Measurements from ENCODE around the gene DNAJB1. TPM values are rescaled to one million over a fixed set of nuclear protein-coding genes. Genes with fewer than 3 reads are reported as not detected.

DNAJB1 gene
- total RNA-seq, 1 donor = 70.9 TPM

DNA sequence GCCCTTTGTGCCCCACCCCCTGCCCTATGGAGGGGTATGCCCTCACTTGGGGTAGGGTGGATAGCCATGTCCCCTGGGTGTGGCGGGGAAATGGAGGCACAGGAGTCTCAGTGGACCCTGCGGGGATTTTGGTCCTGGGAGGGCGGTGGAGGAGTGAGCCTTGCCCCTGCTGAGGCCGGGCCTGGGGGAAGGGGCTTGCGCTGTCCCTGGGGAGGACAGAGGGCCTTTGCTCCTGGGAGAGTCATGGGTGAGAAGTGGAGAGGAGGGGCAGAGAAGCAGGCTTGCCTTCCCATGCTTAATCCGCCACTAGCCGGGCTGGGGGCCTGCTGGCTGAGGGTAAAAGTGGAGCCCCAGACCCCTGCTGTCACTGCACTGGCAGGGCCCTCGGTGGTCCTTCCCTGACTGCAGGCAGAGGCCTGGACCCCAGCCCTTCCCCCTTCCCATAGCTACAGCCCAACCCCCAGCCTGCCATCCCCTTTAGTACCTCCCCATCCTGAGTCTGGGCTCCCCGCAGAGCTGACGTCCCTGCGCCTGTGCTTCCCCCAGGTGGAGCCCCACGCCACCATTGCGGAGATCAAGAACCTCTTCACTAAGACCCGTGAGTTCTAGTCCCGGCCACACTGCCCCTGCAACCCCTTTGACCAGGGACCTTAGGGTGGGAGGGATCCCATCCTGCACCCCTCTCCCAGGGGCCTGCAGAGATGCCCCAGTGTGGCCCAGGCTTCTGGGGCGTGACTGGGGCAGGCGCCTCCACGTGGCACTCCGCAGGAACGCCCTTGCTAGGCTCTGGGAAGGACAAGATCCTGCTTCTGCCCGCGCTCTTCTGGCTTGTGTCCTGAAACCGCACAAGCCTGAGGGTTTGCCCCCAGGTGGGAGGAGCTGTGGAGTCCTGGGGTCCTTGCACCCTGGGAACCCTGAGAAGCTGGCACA lies 44.7 kb upstream of the DNAJB1 start:
- H3K4me2 ChIP-seq (ENCODE audit: insufficient read depth, low read length) = peak overlapping the region; percentile 73
- peaks cover 27% of the 10 kb centered on the region for H3K4me1 ChIP-seq (ENCODE audit: insufficient read depth, low read length)
- peaks cover 28% of the 10 kb centered on the region for H3K79me2 ChIP-seq (ENCODE audit: insufficient read depth, low read length)
- H2AFZ ChIP-seq (ENCODE audit: low read length) = no peak overlapping the region
- H3K27ac ChIP-seq (ENCODE audit: low read depth, low read length) = peak overlapping the region; percentile 82
- H4K20me1 ChIP-seq (ENCODE audit: insufficient read depth, low read length) = peaks cover 5% of the 10 kb centered on the region
- no peaks in the 10 kb centered on the region for H3K27me3 ChIP-seq (ENCODE audit: insufficient read depth, low read length)
- no peak for DNase-seq (ENCODE audit: insufficient read length, low spot score, missing footprints)
- peaks cover 3% of the 10 kb centered on the region for H3K36me3 ChIP-seq (ENCODE audit: insufficient read depth, low read length)
- TF ChIP-seq, protein P1, sequence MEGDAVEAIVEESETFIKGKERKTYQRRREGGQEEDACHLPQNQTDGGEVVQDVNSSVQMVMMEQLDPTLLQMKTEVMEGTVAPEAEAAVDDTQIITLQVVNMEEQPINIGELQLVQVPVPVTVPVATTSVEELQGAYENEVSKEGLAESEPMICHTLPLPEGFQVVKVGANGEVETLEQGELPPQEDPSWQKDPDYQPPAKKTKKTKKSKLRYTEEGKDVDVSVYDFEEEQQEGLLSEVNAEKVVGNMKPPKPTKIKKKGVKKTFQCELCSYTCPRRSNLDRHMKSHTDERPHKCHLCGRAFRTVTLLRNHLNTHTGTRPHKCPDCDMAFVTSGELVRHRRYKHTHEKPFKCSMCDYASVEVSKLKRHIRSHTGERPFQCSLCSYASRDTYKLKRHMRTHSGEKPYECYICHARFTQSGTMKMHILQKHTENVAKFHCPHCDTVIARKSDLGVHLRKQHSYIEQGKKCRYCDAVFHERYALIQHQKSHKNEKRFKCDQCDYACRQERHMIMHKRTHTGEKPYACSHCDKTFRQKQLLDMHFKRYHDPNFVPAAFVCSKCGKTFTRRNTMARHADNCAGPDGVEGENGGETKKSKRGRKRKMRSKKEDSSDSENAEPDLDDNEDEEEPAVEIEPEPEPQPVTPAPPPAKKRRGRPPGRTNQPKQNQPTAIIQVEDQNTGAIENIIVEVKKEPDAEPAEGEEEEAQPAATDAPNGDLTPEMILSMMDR (IDR thresholded peaks at IDR 0.05; ENCODE audit: extremely low read depth, low read depth, low read length) = no peak
- H3K4me3 ChIP-seq (ENCODE audit: insufficient read depth, low read length) = peak overlapping the region; percentile 63
- H3K9me3 ChIP-seq (ENCODE audit: low read depth, low read length) = no peaks in the 10 kb centered on the region

DNA sequence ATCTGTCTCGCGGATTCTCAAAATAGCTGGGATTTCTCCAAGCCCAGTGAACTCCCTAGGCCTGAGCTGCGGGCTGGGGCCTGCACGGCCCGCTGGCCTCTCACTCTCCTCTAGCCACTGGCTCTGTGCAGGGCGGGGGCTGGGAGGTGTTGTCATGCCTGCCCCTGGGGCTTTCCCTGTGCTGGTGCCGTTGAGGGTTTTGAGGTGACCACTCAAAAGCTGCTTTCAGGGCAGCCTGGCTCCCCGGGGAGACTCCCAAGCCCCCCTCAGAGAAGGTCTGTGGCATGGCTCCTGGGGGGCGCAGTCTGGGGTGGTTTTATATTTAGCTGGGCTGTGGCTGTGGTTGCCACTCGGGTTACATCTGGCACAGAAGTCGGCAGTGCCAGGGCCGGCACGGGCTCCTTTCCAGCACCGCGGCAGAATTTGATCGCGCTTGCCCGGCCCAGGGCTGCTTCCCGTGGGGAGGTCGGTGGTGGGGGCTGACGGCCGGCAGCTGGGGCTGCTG lies 43.7 kb upstream of the DNAJB1 start:
- Histone ChIP-seq H3K4me3 (ENCODE audit: insufficient read depth, low read length) (peak overlapping the region; percentile 63), H3K27ac (ENCODE audit: low read depth, low read length) (peak overlapping the region; percentile 82)

DNA sequence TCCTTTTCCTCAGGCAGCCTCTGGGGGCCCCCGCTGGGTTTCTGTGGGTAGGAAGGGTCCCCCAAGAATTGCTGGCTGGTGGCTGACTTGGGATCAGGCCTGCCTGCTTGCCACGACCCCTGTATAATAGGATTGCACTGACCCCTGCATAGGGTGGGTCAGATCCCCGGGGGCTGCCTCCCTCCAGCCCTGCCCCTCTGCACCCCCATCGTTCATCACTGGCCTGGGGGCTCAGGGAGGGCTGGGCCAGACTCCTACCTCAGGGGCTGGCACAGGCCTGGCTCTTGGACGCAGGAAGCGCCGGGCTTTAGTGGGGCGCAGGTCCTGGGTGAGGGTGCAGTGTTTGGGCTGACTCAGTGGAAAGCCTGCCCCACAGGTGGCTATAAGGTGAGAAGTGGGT lies 43.1 kb upstream of the DNAJB1 start:
- no peaks in the 10 kb centered on the region for H4K20me1 ChIP-seq (ENCODE audit: insufficient read depth, low read length)
- no peaks in the 10 kb centered on the region for H3K9me3 ChIP-seq (ENCODE audit: low read depth, low read length)
- peak overlapping the region; percentile 73 for H3K4me2 ChIP-seq (ENCODE audit: insufficient read depth, low read length)
- H3K4me1 ChIP-seq (ENCODE audit: insufficient read depth, low read length) = peaks cover 31% of the 10 kb centered on the region
- no peaks in the 10 kb centered on the region for H3K27me3 ChIP-seq (ENCODE audit: insufficient read depth, low read length)
- TF ChIP-seq, protein P1 (IDR thresholded peaks at IDR 0.05; ENCODE audit: extremely low read depth, low read depth, low read length) = no peak
- DNase-seq (ENCODE audit: insufficient read length, low spot score, missing footprints) = no peak
- H3K79me2 ChIP-seq (ENCODE audit: insufficient read depth, low read length) = peaks cover 28% of the 10 kb centered on the region
- peak overlapping the region; percentile 82 for H3K27ac ChIP-seq (ENCODE audit: low read depth, low read length)
- H3K4me3 ChIP-seq (ENCODE audit: insufficient read depth, low read length) = peak overlapping the region; percentile 63
- H3K36me3 ChIP-seq (ENCODE audit: insufficient read depth, low read length) = peaks cover 3% of the 10 kb centered on the region
- H2AFZ ChIP-seq (ENCODE audit: low read length) = peak overlapping the region; percentile 93

More for the DNA sequence above, 43.7 kb upstream of the DNAJB1 start:
- H3K36me3 ChIP-seq (ENCODE audit: insufficient read depth, low read length) = peaks cover 3% of the 10 kb centered on the region
- H3K4me1 ChIP-seq (ENCODE audit: insufficient read depth, low read length) = peaks cover 27% of the 10 kb centered on the region
- peak; percentile 95 for DNase-seq (ENCODE audit: insufficient read length, low spot score, missing footprints)
- peak overlapping the region; percentile 93 for H2AFZ ChIP-seq (ENCODE audit: low read length)
- no peaks in the 10 kb centered on the region for H3K9me3 ChIP-seq (ENCODE audit: low read depth, low read length)
- H3K79me2 ChIP-seq (ENCODE audit: insufficient read depth, low read length) = peaks cover 28% of the 10 kb centered on the region
- H3K27me3 ChIP-seq (ENCODE audit: insufficient read depth, low read length) = no peaks in the 10 kb centered on the region
- peaks cover 2% of the 10 kb centered on the region for H4K20me1 ChIP-seq (ENCODE audit: insufficient read depth, low read length)
- TF ChIP-seq, protein P1 (IDR thresholded peaks at IDR 0.05; ENCODE audit: extremely low read depth, low read depth, low read length) = no peak
- peak overlapping the region; percentile 73 for H3K4me2 ChIP-seq (ENCODE audit: insufficient read depth, low read length)

DNA sequence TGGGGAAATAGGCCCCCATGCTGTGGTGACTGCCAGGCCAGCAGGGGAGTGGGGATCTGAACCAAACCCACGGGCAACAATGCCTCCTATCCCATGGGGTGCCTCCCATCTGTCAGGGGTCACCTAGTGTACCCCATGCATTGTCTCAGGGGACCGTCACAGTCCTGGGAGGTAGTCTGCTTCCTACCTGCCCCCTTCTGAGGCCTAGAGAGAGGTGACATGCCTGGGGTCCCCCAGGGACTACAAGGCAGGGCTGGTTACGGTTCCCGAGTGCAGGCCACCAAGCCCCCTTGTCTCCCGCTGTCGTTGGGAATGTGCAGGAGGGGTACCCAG lies 42.5 kb upstream of the DNAJB1 start:
- Histone ChIP-seq H3K36me3 (ENCODE audit: insufficient read depth, low read length) (peaks cover 3% of the 10 kb centered on the region), H3K9me3 (ENCODE audit: low read depth, low read length) (no peaks in the 10 kb centered on the region), H3K4me3 (ENCODE audit: insufficient read depth, low read length) (no peak overlapping the region), H3K79me2 (ENCODE audit: insufficient read depth, low read length) (peaks cover 28% of the 10 kb centered on the region), H3K4me1 (ENCODE audit: insufficient read depth, low read length) (peaks cover 36% of the 10 kb centered on the region), H3K27ac (ENCODE audit: low read depth, low read length) (peak overlapping the region; percentile 82), H4K20me1 (ENCODE audit: insufficient read depth, low read length) (no peaks in the 10 kb centered on the region), H3K4me2 (ENCODE audit: insufficient read depth, low read length) (no peak overlapping the region), H2AFZ (ENCODE audit: low read length) (peak overlapping the region; percentile 78), H3K27me3 (ENCODE audit: insufficient read depth, low read length) (no peaks in the 10 kb centered on the region)
- TF ChIP-seq, protein P1 (IDR thresholded peaks at IDR 0.05; ENCODE audit: extremely low read depth, low read depth, low read length) = no peak
- DNase-seq (ENCODE audit: insufficient read length, low spot score, missing footprints) = peak; percentile 30
